Stimulated activated CD8-positive, alpha-beta memory T cell treated with anti-CD3 and anti-CD28 coated beads, Interleukin-2, amount 100 ng/mL, for 48 hours (primary cell): ENCODE results near the gene LDB1.

Experiments
- DNase-seq, 2 donors: peaks; one replicate each; pipeline ENCODE4 v3.0.0-alpha.2; 2020; ENCODE audit warnings: low read depth in 2 of 2

LDB1 gene

GRCh38 chr10:102113261-102113955, 6.8 kb downstream of the LDB1 start:
- DNase-seq = no peak

- DNase-seq = no peak
These were observed 7.9 kb downstream of the LDB1 start for GRCh38 chr10:102112210-102112817.

GRCh38 chr10:102111276-102111675, 8.9 kb downstream of the LDB1 start:
- no peak for DNase-seq

- DNase-seq = no peak
These were observed 10.7 kb downstream of the LDB1 start for GRCh38 chr10:102109166-102110116.

- DNase-seq = no peak
These were observed 13.2 kb downstream of the LDB1 start for GRCh38 chr10:102106998-102107397.

- DNase-seq = no peak
These were observed 17.7 kb downstream of the LDB1 start for GRCh38 chr10:102102421-102102820.

GRCh38 chr10:102101152-102101551, 19.0 kb downstream of the LDB1 start:
- DNase-seq = no peak

- DNase-seq = no peak
These were observed 23.7 kb downstream of the LDB1 start for GRCh38 chr10:102096449-102096848.

- DNase-seq = no peak
These were observed 29.4 kb downstream of the LDB1 start for GRCh38 chr10:102090772-102091171.

- DNase-seq = no peak
These were observed 34.0 kb downstream of the LDB1 start for GRCh38 chr10:102086196-102086595.

- DNase-seq = no peak
These were observed 34.8 kb downstream of the LDB1 start for GRCh38 chr10:102085336-102085735.

GRCh38 chr10:102083541-102083940, 36.6 kb downstream of the LDB1 start:
- no peak for DNase-seq

GRCh38 chr10:102072673-102073527, 47.3 kb downstream of the LDB1 start:
- peak; percentile 59 to 68 for DNase-seq

GRCh38 chr10:102069071-102069470, 51.1 kb downstream of the LDB1 start:
- no peak for DNase-seq

- no peak for DNase-seq
These were observed 52.0 kb downstream of the LDB1 start for GRCh38 chr10:102068216-102068615.

- DNase-seq = no peak
These were observed 52.9 kb downstream of the LDB1 start for GRCh38 chr10:102067091-102067916.

- no peak for DNase-seq
These were observed 53.6 kb downstream of the LDB1 start for GRCh38 chr10:102066399-102067088.

GRCh38 chr10:102065561-102066398, 54.4 kb downstream of the LDB1 start:
- DNase-seq = no peak
